ENCODE data around the gene EFNA3.

DNA sequence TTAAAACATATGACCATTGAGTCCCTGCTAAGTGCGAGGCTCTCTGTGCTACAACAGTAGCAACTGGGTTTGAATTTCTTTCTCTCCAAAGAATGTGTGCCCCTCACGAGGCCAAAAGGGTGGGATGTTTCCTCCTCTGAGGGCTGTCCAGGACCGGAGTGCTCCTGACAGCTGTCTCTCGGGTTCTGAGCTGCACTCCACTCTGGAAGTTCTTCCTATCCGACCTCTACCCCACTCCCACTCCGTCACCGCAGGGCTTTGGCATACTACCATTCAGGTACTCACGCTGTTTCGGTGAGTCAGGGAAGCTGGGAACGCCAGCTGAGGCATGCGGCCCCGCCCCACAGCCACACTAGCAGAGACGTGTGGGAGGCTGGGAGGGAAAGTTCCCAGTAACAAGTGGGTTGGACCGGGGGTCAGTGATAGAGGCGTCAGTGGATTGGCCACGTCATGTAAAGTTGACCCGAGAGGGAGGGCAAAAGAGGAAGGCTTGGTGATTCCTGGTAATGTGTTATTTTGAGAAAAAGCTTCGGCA, 56.3 kb downstream of the EFNA3 start:
- TF ChIP-seq POLR2A (IDR thresholded peaks at IDR 0.05; ENCODE audit: low read depth): no peak
- TF ChIP-seq, protein P1, sequence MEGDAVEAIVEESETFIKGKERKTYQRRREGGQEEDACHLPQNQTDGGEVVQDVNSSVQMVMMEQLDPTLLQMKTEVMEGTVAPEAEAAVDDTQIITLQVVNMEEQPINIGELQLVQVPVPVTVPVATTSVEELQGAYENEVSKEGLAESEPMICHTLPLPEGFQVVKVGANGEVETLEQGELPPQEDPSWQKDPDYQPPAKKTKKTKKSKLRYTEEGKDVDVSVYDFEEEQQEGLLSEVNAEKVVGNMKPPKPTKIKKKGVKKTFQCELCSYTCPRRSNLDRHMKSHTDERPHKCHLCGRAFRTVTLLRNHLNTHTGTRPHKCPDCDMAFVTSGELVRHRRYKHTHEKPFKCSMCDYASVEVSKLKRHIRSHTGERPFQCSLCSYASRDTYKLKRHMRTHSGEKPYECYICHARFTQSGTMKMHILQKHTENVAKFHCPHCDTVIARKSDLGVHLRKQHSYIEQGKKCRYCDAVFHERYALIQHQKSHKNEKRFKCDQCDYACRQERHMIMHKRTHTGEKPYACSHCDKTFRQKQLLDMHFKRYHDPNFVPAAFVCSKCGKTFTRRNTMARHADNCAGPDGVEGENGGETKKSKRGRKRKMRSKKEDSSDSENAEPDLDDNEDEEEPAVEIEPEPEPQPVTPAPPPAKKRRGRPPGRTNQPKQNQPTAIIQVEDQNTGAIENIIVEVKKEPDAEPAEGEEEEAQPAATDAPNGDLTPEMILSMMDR (IDR thresholded peaks at IDR 0.05): no peak
- peak; percentile 63 for TF ChIP-seq EP300 (IDR thresholded peaks at IDR 0.05)

All from esophagus muscularis mucosa (tissue), 4 donors.